OCI-M2 (cell line): ENCODE results near the gene CST9.

Experiments used
- DNase-seq: peaks from one replicate; lab custom pipeline; 2025; ENCODE audit not compliant: unreplicated experiment; lab: John Stamatoyannopoulos, UW

The CST9 gene

GRCh38 chr20:23605867-23606651 is at the start of gene CST9:
TSS of gene CST9 (minus strand) at chr20:23605917. CDS start at chr20:23605864, 53 bp downstream.
- DNase-seq = no peak

GRCh38 chr20:23654717-23655116 is 49.0 kb upstream of the CST9 start:
- no peak for DNase-seq

GRCh38 chr20:23654000-23654399 is 48.3 kb upstream of the CST9 start:
- no peak for DNase-seq

- no peak for DNase-seq
Measured at GRCh38 chr20:23653400-23653938, 47.8 kb upstream of the CST9 start.

- DNase-seq = no peak
Measured at GRCh38 chr20:23652926-23653325, 47.2 kb upstream of the CST9 start.

- no peak for DNase-seq
Measured at GRCh38 chr20:23652371-23652770, 46.7 kb upstream of the CST9 start.

- no peak for DNase-seq
Measured at GRCh38 chr20:23651117-23651516, 45.4 kb upstream of the CST9 start.

GRCh38 chr20:23649830-23650417 is 44.2 kb upstream of the CST9 start:
- DNase-seq = no peak

GRCh38 chr20:23649242-23649641 is 43.5 kb upstream of the CST9 start:
- no peak for DNase-seq

GRCh38 chr20:23647346-23647745 is 41.6 kb upstream of the CST9 start:
- no peak for DNase-seq

- DNase-seq = no peak
Measured at GRCh38 chr20:23646106-23646873, 40.6 kb upstream of the CST9 start.

GRCh38 chr20:23645575-23645974 is 39.9 kb upstream of the CST9 start:
- no peak for DNase-seq

GRCh38 chr20:23644164-23644563 is 38.4 kb upstream of the CST9 start:
- DNase-seq = no peak

GRCh38 chr20:23643659-23644058 is 37.9 kb upstream of the CST9 start:
- DNase-seq = no peak

GRCh38 chr20:23641936-23642751 is 36.4 kb upstream of the CST9 start:
- no peak for DNase-seq

- no peak for DNase-seq
Measured at GRCh38 chr20:23640671-23641667, 35.3 kb upstream of the CST9 start.

- no peak for DNase-seq
Measured at GRCh38 chr20:23640018-23640601, 34.4 kb upstream of the CST9 start.

- DNase-seq = no peak
Measured at GRCh38 chr20:23639490-23639958, 33.8 kb upstream of the CST9 start.

- no peak for DNase-seq
Measured at GRCh38 chr20:23638309-23638708, 32.6 kb upstream of the CST9 start.
